ENCODE results near the gene RASGRF1. TPM values are rescaled to one million over a fixed set of nuclear protein-coding genes. Genes with fewer than 3 reads are reported as not detected.

Gene RASGRF1
- total and polyA plus RNA-seq, 9 of the 15 experiments (the other 6 are each of a cell fraction or from before 2014, with no cell fraction given) = 0.03 to 0.58 (median 0.06) TPM; not detected in 1

GRCh38 chr15:79078003-79078402 lies 12.6 kb downstream of the RASGRF1 start (continued):
- TF ChIP-seq REST (IDR thresholded peaks at IDR 0.05; ENCODE audit: borderline replicate concordance) (no peak), REST (CRISPR knock-in tag; IDR thresholded peaks at IDR 0.05; ENCODE audit: low read depth) (no peak)

- no peak overlapping the region for H3K4me2 ChIP-seq (ENCODE audit: insufficient read depth, low read length)
- H3K27me3 ChIP-seq (ENCODE audit: control insufficient read depth in 2 of 2, insufficient read depth in 2 of 2, low read length in 2 of 2) = peaks cover 2 to 25% of the 10 kb centered on the region in 2 experiments; a peak in 4 of 5 replicates
- no peaks in the 10 kb centered on the region for H3K9me1 ChIP-seq (ENCODE audit: control insufficient read depth, insufficient read depth, low read length)
- H3K27ac ChIP-seq (ENCODE audit: extremely low read depth, low read depth, low read length) = no peak overlapping the region
- in situ Hi-C loops (cut with MboI) = no loop called here
- H3K9me3 ChIP-seq (replicated peaks; ENCODE audit: control insufficient read depth, insufficient read depth, low read depth, low read length) = no peaks in the 10 kb centered on the region
- DNase-seq (ENCODE audit: extremely low read depth in 1 of 4, low spot score in 3 of 4) (no peak), ATAC-seq (no peak), FAIRE-seq (no peak)
- ChIA-PET CTCF (ENCODE audit: low intra/inter-chr PET ratio) (no interaction called here), POLR2A (no interaction called here)
- no peak overlapping the region for H2AFZ ChIP-seq (ENCODE audit: low read depth, low read length)
- intact Hi-C loops (cut with micrococcal nuclease) = no loop called here
- no peak overlapping the region for H3K9ac ChIP-seq (ENCODE audit: insufficient read depth in 1 of 2, low read depth in 2 of 2, low read length in 2 of 2)
- H3K36me3 ChIP-seq (ENCODE audit: control insufficient read depth, insufficient read depth, low read length) = no peaks in the 10 kb centered on the region
- no peaks in the 10 kb centered on the region; a peak in 1 of 5 replicates for H3K4me1 ChIP-seq (replicated peaks in 1 of 2; ENCODE audit: control insufficient read depth in 2 of 2, insufficient read depth in 2 of 2, low read length in 2 of 2)
- no peak overlapping the region for H3K4me3 ChIP-seq
- H4K20me1 ChIP-seq (replicated peaks; ENCODE audit: control insufficient read depth, insufficient read depth, low read length) = peaks cover 6% of the 10 kb centered on the region; the same call in 1 of the 2 replicates
- H3K79me2 ChIP-seq (ENCODE audit: control insufficient read depth, insufficient read depth, low read length) = no peaks in the 10 kb centered on the region
- no TSS peak for BruUV-seq (replicated peaks)
- WGBS (ENCODE audit: insufficient coverage, low coverage, missing lambda C conversion rate) = 0% methylated on average over 6 of the region's 6 CpGs
- TF ChIP-seq NFRKB (IDR thresholded peaks at IDR 0.05; ENCODE audit: low read depth) (no peak), RERE (CRISPR knock-in tag; IDR thresholded peaks at IDR 0.05; ENCODE audit: borderline replicate concordance) (no peak), HOMEZ (CRISPR knock-in tag; IDR thresholded peaks at IDR 0.05) (no peak)
Observed at GRCh38 chr15:79076661-79077060, 13.9 kb downstream of the RASGRF1 start.
